ENCODE data around the gene CISD1.
"Not testable (repeated sequence)": the region's sequence is repeated elsewhere in the genome, so short reads cannot be mapped to it uniquely, and the experiment has no call there.

CISD1 gene

GRCh38 chr10:58268946-58269781 is at the start of gene CISD1:
Gene CISD1, plus strand, starts transcription at chr10:58269162. Its CDS starts 112 bp downstream, at chr10:58269274.
- DNase-seq (ENCODE audit: low read depth): peak; percentile 98

GRCh38 chr10:58219875-58220274 is 49.1 kb upstream of the CISD1 start:
- DNase-seq (ENCODE audit: low read depth): no peak

- DNase-seq (ENCODE audit: low read depth): no peak
These were observed 48.1 kb upstream of the CISD1 start for GRCh38 chr10:58220769-58221451.

- DNase-seq (ENCODE audit: low read depth): no peak
These were observed 43.3 kb upstream of the CISD1 start for GRCh38 chr10:58225654-58226053.

- DNase-seq (ENCODE audit: low read depth): not testable (repeated sequence)
These were observed 39.1 kb upstream of the CISD1 start for GRCh38 chr10:58229856-58230255.

GRCh38 chr10:58237014-58237834 is 31.7 kb upstream of the CISD1 start:
- no peak for DNase-seq (ENCODE audit: low read depth)

- DNase-seq (ENCODE audit: low read depth): no peak
These were observed 29.3 kb upstream of the CISD1 start for GRCh38 chr10:58239561-58240169.

- DNase-seq (ENCODE audit: low read depth): no peak
These were observed 28.4 kb upstream of the CISD1 start for GRCh38 chr10:58240531-58240930.

GRCh38 chr10:58241346-58241745 is 27.6 kb upstream of the CISD1 start:
- no peak for DNase-seq (ENCODE audit: low read depth)

- no peak for DNase-seq (ENCODE audit: low read depth)
These were observed 25.7 kb upstream of the CISD1 start for GRCh38 chr10:58243269-58243668.

GRCh38 chr10:58243801-58244200 is 25.2 kb upstream of the CISD1 start:
- DNase-seq (ENCODE audit: low read depth): not testable (repeated sequence)

GRCh38 chr10:58244242-58244641 is 24.7 kb upstream of the CISD1 start:
- DNase-seq (ENCODE audit: low read depth): not testable (repeated sequence)

- not testable (repeated sequence) for DNase-seq (ENCODE audit: low read depth)
These were observed 24.3 kb upstream of the CISD1 start for GRCh38 chr10:58244666-58245065.

GRCh38 chr10:58253184-58253583 is 15.8 kb upstream of the CISD1 start:
- no peak for DNase-seq (ENCODE audit: low read depth)

GRCh38 chr10:58254644-58255043 is 14.3 kb upstream of the CISD1 start:
- DNase-seq (ENCODE audit: low read depth): no peak

- DNase-seq (ENCODE audit: low read depth): not testable (repeated sequence)
These were observed 12.8 kb upstream of the CISD1 start for GRCh38 chr10:58256013-58256780.

- no peak for DNase-seq (ENCODE audit: low read depth)
These were observed 9.8 kb upstream of the CISD1 start for GRCh38 chr10:58258977-58259692.

- no peak for DNase-seq (ENCODE audit: low read depth)
These were observed 8.6 kb upstream of the CISD1 start for GRCh38 chr10:58260334-58260733.

- DNase-seq (ENCODE audit: low read depth): no peak
These were observed 6.2 kb upstream of the CISD1 start for GRCh38 chr10:58262766-58263165.

GRCh38 chr10:58264780-58265179 is 4.2 kb upstream of the CISD1 start:
- DNase-seq (ENCODE audit: low read depth): no peak

GRCh38 chr10:58265249-58265648 is 3.7 kb upstream of the CISD1 start:
- DNase-seq (ENCODE audit: low read depth): no peak
